SK-N-SH (cell line): Measurements from ENCODE around the gene GANC. TPM values are rescaled to one million over a fixed set of nuclear protein-coding genes. Genes with fewer than 3 reads are reported as not detected.

ENCODE experiments used
- CTCF ChIA-PET: fragments of 300-600, 350-600 bp; formaldehyde crosslinking; extraction: SDS; loops from one replicate; lab custom pipeline; 2021; lab: Yijun Ruan, JAX
- POLR2A ChIA-PET: fragments of 350-600 bp; sonication (Branson Sonifier 250); formaldehyde crosslinking; extraction: SDS; loops from one replicate; lab custom pipeline; 2020; ENCODE audit warnings: antibody characterized with exemption, inconsistent platforms; lab: Yijun Ruan, JAX
- DNase-seq: peaks from one replicate; pipeline ENCODE4 v3.0.0; 2012
- H2AFZ ChIP-seq: fragments of 200-600 bp; sonication (generic); 2 replicates; pipeline ENCODE4 v1.8.1; 2016; ENCODE audit warnings: antibody characterized with exemption, mild to moderate bottlenecking, low read depth
- H3F3A ChIP-seq: fragments of 200-600 bp; sonication (generic); replicated peaks from 2 replicates; pipeline ENCODE3; 2016; ENCODE audit warnings: antibody characterized with exemption, mild to moderate bottlenecking; ENCODE audit not compliant: insufficient read depth
- H3K27ac ChIP-seq, 2 experiments: fragments of 200-500 bp in 1 of 2; fragments of 200-600 bp in 1 of 2; sonication (Bioruptor generic) in 1 of 2; sonication (generic), shearing (Covaris generic) in 1 of 2; 2 replicates each; pipeline versions ENCODE4 v1.5.1 to v1.6.1; 2014 to 2016; ENCODE audit warnings: low read depth in 2 of 2, inconsistent platforms in 1 of 2, low read length in 1 of 2, mild to moderate bottlenecking in 1 of 2, mixed read lengths in 1 of 2
- H3K27me3 ChIP-seq: fragments of 200-600 bp; sonication (generic), shearing (Covaris generic); 2 replicates; pipeline ENCODE4 v1.6.1; 2016; ENCODE audit warnings: mixed run types; ENCODE audit not compliant: insufficient read depth
- H3K36me3 ChIP-seq, 2 experiments: fragments of 200-500 bp in 1 of 2; fragments of 200-600 bp in 1 of 2; sonication (Bioruptor generic) in 1 of 2; sonication (generic) in 1 of 2; replicated peaks in 1 of 2; 2 replicates each; pipeline versions ENCODE3 to v1.5.1; 2014 to 2016; ENCODE audit warnings: low read length in 1 of 2, mild to moderate bottlenecking in 1 of 2; ENCODE audit not compliant: insufficient read depth in 2 of 2, control insufficient read depth in 1 of 2
- H3K4me1 ChIP-seq, 2 experiments: fragments of 200-500 bp in 1 of 2; fragments of 200-600 bp in 1 of 2; sonication (Bioruptor generic) in 1 of 2; sonication (generic), shearing (Covaris generic) in 1 of 2; 2 replicates each; pipeline versions ENCODE4 v1.5.1 to v1.6.1; 2014 to 2016; ENCODE audit warnings: low read depth in 1 of 2, low read length in 1 of 2, mixed run types in 1 of 2; ENCODE audit not compliant: insufficient read depth in 2 of 2, control insufficient read depth in 1 of 2
- H3K4me2 ChIP-seq: fragments of 200-600 bp; sonication (generic), shearing (Covaris generic); 2 replicates; pipeline ENCODE4 v1.6.1; 2017; ENCODE audit warnings: mixed run types
- H3K4me3 ChIP-seq, 2 experiments: fragments of 200-500 bp in 1 of 2; fragments of 200-600 bp in 1 of 2; sonication (Bioruptor generic) in 1 of 2; sonication (generic), shearing (Covaris generic) in 1 of 2; 2 replicates each; pipeline versions ENCODE4 v1.5.1 to v1.8.1; 2014 to 2016; ENCODE audit warnings: low read depth in 2 of 2, inconsistent platforms in 1 of 2, low read length in 1 of 2, mild to moderate bottlenecking in 1 of 2, mixed read lengths in 1 of 2, moderate library complexity in 1 of 2
- H3K79me2 ChIP-seq: fragments of 200-600 bp; sonication (generic); 2 replicates; pipeline ENCODE4 v1.8.1; 2017; ENCODE audit warnings: mild to moderate bottlenecking; ENCODE audit not compliant: insufficient read depth
- H3K9ac ChIP-seq: fragments of 200-600 bp; sonication (generic); 2 replicates; pipeline ENCODE4 v1.6.1; 2017; ENCODE audit warnings: mixed run types
- H3K9me2 ChIP-seq: fragments of 200-600 bp; sonication (generic); 2 replicates; pipeline ENCODE4 v1.6.1; 2017; ENCODE audit warnings: mixed run types
- H3K9me3 ChIP-seq: fragments of 200-600 bp; sonication (generic); 2 replicates; pipeline ENCODE4 v1.6.1; 2017; ENCODE audit warnings: mixed run types, mild to moderate bottlenecking, moderate library complexity
- H4K20me1 ChIP-seq: fragments of 200-600 bp; sonication (generic); 2 replicates; pipeline ENCODE4 v1.6.1; 2017; ENCODE audit warnings: mild to moderate bottlenecking, mixed run types; ENCODE audit not compliant: insufficient read depth
- FOSL2 ChIP-seq: IDR thresholded peaks from 2 replicates; pipeline ENCODE4 v1.4.0; 2012; ENCODE audit warnings: low read depth, mild to moderate bottlenecking, moderate library complexity, borderline replicate concordance
- FOXJ3 ChIP-seq: sonication (generic); formaldehyde crosslinking; IDR thresholded peaks from 2 replicates; pipeline ENCODE4 v1.5.1; 2020; ENCODE audit warnings: mild to moderate bottlenecking, missing genetic modification reagents
- FOXM1 ChIP-seq: IDR thresholded peaks from 2 replicates; pipeline ENCODE4 v1.4.0; 2012; ENCODE audit warnings: low read depth, mild to moderate bottlenecking
- GATA2 ChIP-seq: sonication (generic); formaldehyde crosslinking; IDR thresholded peaks from 2 replicates; pipeline ENCODE4 v1.5.0; 2020; ENCODE audit warnings: mild to moderate bottlenecking, missing genetic modification reagents
- IRF3 ChIP-seq: fragments of 150-350 bp; IDR thresholded peaks from 2 replicates; pipeline ENCODE4 v1.6.1; 2016; ENCODE audit warnings: mild to moderate bottlenecking, low read depth, low read length
- JUND ChIP-seq: IDR thresholded peaks from 2 replicates; pipeline ENCODE4 v1.4.0; 2012
- MAX ChIP-seq: IDR thresholded peaks from 2 replicates; pipeline ENCODE4 v1.4.0; 2012; ENCODE audit warnings: low read depth
- MXI1 ChIP-seq: IDR thresholded peaks from 2 replicates; pipeline ENCODE4 v1.6.1; 2012; ENCODE audit warnings: mild to moderate bottlenecking, low read depth, low read length, improper control_type of control experiment
- NRF1 ChIP-seq: IDR thresholded peaks from 2 replicates; pipeline ENCODE4 v1.6.1; 2012; ENCODE audit warnings: low read depth, mild to moderate bottlenecking, low read length
- POLR2AphosphoS5 ChIP-seq: IDR thresholded peaks from 2 replicates; pipeline ENCODE4 v1.6.1; 2012; ENCODE audit warnings: low read depth, low read length
- RCOR1 ChIP-seq: fragments of 150-350 bp; IDR thresholded peaks from 2 replicates; pipeline ENCODE4 v1.6.1; 2017; ENCODE audit warnings: antibody characterized with exemption, low read length
- RFX5 ChIP-seq: IDR thresholded peaks from 2 replicates; pipeline ENCODE4 v1.6.1; 2012; ENCODE audit warnings: mild to moderate bottlenecking, improper control_type of control experiment, low read length
- RXRA ChIP-seq: IDR thresholded peaks from 2 replicates; pipeline ENCODE4 v1.4.0; 2012; ENCODE audit warnings: low read depth, mild to moderate bottlenecking, borderline replicate concordance
- SIN3A ChIP-seq: IDR thresholded peaks from 2 replicates; pipeline ENCODE4 v1.6.1; 2012; ENCODE audit warnings: low read depth, mild to moderate bottlenecking, low read length, moderate library complexity, borderline replicate concordance
- SMC3 ChIP-seq: IDR thresholded peaks from 2 replicates; pipeline ENCODE4 v1.6.1; 2012; ENCODE audit warnings: low read depth, low read length, improper control_type of control experiment
- TAF1 ChIP-seq: IDR thresholded peaks from 2 replicates; pipeline ENCODE4 v1.6.1; 2012; ENCODE audit warnings: low read depth, mild to moderate bottlenecking, low read length, moderate library complexity, borderline replicate concordance
- TCF12 ChIP-seq: IDR thresholded peaks from 2 replicates; pipeline ENCODE4 v1.4.0; 2012
- WGBS: methylation state at CpG from one replicate; pipeline ENCODE4 v1.1.6; 2017; ENCODE audit warnings: low lambda C conversion rate; 5-methylcytosine and 5-hydroxymethylcytosine counted together
- polyA plus RNA-seq, 3 experiments: library from polyadenylated mRNA; depleted of rRNA; stranded (reverse); fragments of >200 nt; gene quantifications; 2 replicates each; pipeline ENCODE4 v1.2.3, GENCODE V29; 2012

Gene GANC
- polyA plus RNA-seq, 1 of the 3 experiments (the other 2 are of a cell fraction) = 6.8 TPM

GRCh38 chr15:42401544-42402454 lies 128.8 kb downstream of the GANC start:
- H3K9me2 ChIP-seq = no peaks in the 10 kb centered on the region
- no peak for DNase-seq
- H4K20me1 ChIP-seq = no peaks in the 10 kb centered on the region
- ChIA-PET CTCF (interaction anchor here (0.7 to 1.4 kb wide), 3 partner anchors 8 to 17 kb away, joined by 3 to 7 read pairs (median 6); no protein-coding TSS in a partner anchor), POLR2A (no interaction called here)
- H3K79me2 ChIP-seq = no peaks in the 10 kb centered on the region
- H3K36me3 ChIP-seq = no peaks in the 10 kb centered on the region
- no peak overlapping the region for H3K9ac ChIP-seq
- H3K4me2 ChIP-seq = no peak overlapping the region
- H3K27me3 ChIP-seq = no peaks in the 10 kb centered on the region
- no peaks in the 10 kb centered on the region for H3K9me3 ChIP-seq
- H3F3A ChIP-seq = no peaks in the 10 kb centered on the region
- H3K4me1 ChIP-seq = no peaks in the 10 kb centered on the region
- H3K27ac ChIP-seq = no peak overlapping the region
- H2AFZ ChIP-seq = no peak overlapping the region
- no peak overlapping the region for H3K4me3 ChIP-seq
- WGBS = 77% methylated on average over 17 of the region's 24 CpGs
- TF ChIP-seq GATA2 = no peak
- no peak for TF ChIP-seq MAX
- TF ChIP-seq JUND = no peak
- no peak for TF ChIP-seq TCF12
- no peak for TF ChIP-seq NRF1
- no peak for TF ChIP-seq RCOR1
- no peak for TF ChIP-seq POLR2AphosphoS5
- TF ChIP-seq RXRA = no peak
- TF ChIP-seq FOXJ3 (CRISPR knock-in tag) = no peak
- TF ChIP-seq FOXM1 = no peak
- no peak for TF ChIP-seq TAF1
- TF ChIP-seq FOSL2 = no peak
- TF ChIP-seq IRF3 = no peak
- no peak for TF ChIP-seq RFX5
- TF ChIP-seq, all 33 proteins: peak for 0

- CTCF ChIA-PET = interaction anchor here (0.8 to 2.4 kb wide), 2 partner anchors 17 to 319 kb away, joined by 3 to 6 read pairs; no protein-coding TSS in a partner anchor
- no peaks in the 10 kb centered on the region for H3K4me1 ChIP-seq
- DNase-seq = no peak
- H3K9me3 ChIP-seq = no peaks in the 10 kb centered on the region
- WGBS = 85% methylated on average over 15 of the region's 15 CpGs
- no peak overlapping the region for H3K9ac ChIP-seq
- H4K20me1 ChIP-seq = no peaks in the 10 kb centered on the region
- H2AFZ ChIP-seq = no peak overlapping the region
- no peak overlapping the region for H3K4me2 ChIP-seq
- no peaks in the 10 kb centered on the region for H3K27me3 ChIP-seq
- H3F3A ChIP-seq = no peaks in the 10 kb centered on the region
- POLR2A ChIA-PET = no interaction called here
- no peaks in the 10 kb centered on the region for H3K79me2 ChIP-seq
- no peaks in the 10 kb centered on the region for H3K36me3 ChIP-seq
- no peaks in the 10 kb centered on the region for H3K9me2 ChIP-seq
- H3K27ac ChIP-seq = no peak overlapping the region
- TF ChIP-seq SMC3 (no peak), FOXM1 (no peak), SIN3A (no peak), IRF3 (no peak), TAF1 (no peak), RXRA (no peak), POLR2AphosphoS5 (no peak), MXI1 (no peak), GATA2 (no peak)
- no peak overlapping the region for H3K4me3 ChIP-seq
Observed at GRCh38 chr15:42402455-42403205, 129.6 kb downstream of the GANC start.
